ENCODE results near the gene SPECC1L.
"Not testable (repeated sequence)": the region's sequence is repeated elsewhere in the genome, so short reads cannot be mapped to it uniquely, and the experiment has no call there.

SPECC1L gene

DNA sequence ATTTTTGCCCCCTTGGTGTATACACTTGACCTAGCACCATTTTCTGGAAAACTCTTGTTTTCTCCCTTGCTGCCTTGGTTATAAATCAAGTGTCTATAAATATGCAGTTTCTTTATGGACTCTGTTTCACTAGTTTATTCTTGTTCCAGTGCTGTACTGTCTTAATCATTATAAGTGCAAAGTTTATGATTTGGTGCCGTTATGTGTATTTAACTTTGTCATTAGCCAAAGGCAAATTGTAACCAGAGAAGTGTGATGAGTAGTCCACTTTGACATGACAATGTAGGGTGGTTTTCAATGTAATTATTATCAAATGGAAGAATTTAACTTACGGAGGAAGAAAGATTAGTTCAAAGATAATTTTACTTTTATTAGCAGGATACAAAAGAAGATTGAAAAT lies 40.3 kb downstream of the SPECC1L start:
- intact Hi-C loops (cut with DNase I): no loop called here
- no peak for DNase-seq

DNA sequence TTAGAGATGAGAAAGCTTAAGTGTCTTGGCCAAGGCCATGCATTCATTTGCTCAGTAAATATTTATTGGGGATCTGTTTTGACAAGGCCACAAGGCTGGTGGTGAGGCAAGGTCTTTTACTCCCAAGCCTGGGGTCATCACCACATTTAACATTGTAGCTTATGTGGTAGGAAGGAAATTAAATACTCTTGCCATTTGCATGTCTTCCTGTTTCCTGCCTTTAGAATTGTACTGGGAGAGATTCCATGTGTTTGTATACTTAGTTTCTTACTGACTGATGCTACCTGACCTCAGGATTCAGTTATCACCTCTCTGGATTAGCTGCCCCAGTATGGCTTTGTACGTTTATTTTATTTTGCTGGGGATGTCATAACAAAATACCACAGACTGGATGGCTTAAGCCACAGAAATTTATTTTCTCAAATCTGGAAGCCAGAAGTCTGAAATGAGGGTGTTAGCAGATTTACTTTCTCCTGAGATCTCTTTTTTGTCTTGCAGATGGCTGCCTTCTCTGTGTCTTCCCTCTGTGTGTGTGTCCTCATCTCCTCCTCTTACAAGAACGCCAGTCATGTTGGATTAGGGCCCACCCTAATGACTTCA lies 44.8 kb downstream of the SPECC1L start:
- intact Hi-C loops (cut with DNase I): no loop called here
- no peak for DNase-seq

DNA sequence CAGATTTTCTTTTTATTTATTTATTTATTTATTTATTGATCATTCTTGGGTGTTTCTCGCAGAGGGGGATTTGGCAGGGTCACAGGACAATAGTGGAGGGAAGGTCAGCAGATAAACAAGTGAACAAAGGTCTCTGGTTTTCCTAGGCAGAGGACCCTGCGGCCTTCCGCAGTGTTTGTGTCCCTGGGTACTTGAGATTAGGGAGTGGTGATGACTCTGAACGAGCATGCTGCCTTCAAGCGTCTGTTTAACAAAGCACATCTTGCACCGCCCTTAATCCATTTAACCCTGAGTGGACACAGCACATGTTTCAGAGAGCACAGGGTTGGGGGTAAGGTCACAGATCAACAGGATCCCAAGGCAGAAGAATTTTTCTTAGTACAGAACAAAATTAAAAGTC lies 45.6 kb downstream of the SPECC1L start:
- DNase-seq; intact Hi-C loops (cut with DNase I): not testable (repeated sequence)

DNA sequence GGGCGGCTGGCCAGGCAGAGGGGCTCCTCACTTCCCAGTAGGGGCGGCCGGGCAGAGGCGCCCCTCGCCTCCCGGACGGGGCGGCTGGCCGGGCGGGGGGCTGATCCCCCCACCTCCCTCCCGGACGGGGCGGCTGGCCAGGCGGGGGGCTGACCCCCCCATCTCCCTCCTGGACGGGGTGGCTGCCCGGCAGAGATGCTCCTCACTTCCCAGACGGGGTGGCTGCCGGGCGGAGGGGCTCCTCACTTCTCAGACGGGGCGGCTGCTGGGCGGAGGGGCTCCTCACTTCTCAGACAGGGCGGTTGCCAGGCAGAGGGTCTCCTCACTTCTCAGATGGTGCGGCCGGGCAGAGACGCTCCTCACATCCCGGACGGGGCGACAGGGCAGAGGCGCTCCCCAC lies 46.9 kb downstream of the SPECC1L start:
- DNase-seq; intact Hi-C loops (cut with DNase I): not testable (repeated sequence)

DNA sequence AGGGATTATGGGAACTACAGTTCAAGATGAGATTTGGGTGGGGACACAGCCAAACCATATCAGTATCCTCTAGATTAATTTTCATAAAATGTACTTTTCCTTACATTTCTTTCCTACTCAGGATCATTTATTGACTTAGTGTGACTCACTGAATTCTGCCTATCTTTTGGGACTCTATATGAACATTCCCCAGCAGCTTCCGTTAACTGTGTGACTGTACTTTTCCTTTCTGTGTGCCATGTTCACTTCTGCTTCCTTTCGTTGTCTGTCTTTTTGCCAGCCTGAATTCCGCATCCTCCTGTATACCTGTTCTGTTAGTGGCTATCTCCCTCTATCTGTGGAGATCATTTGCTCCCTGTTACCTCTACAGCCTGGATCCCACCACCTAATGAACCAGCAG lies 48.8 kb downstream of the SPECC1L start:
- DNase-seq: no peak
- intact Hi-C loops (cut with DNase I): no loop called here

DNA sequence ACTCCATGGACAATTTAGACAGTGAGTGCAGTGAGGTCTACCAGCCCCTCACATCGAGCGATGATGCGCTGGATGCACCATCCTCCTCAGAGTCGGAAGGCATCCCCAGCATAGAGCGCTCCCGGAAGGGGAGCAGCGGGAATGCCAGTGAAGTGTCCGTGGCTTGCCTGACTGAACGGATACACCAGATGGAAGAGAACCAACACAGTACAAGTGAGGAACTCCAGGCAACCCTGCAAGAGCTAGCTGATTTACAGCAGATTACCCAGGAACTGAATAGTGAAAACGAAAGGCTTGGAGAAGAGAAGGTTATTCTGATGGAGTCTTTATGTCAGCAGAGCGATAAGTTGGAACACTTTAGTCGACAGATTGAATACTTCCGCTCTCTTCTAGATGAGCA lies 51.4 kb downstream of the SPECC1L start:
- DNase-seq: no peak
- intact Hi-C loops (cut with DNase I): loop anchor here (10.0 kb wide), 1 partner anchor 203 kb away; no protein-coding TSS in a partner anchor

DNA sequence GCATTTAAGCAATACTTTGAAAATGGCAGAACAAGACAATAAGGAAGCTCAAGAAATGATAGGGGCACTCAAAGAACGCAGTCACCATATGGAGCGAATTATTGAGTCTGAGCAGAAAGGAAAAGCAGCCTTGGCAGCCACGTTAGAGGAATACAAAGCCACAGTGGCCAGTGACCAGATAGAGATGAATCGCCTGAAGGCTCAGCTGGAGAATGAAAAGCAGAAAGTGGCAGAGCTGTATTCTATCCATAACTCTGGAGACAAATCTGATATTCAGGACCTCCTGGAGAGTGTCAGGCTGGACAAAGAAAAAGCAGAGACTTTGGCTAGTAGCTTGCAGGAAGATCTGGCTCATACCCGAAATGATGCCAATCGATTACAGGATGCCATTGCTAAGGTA lies 51.9 kb downstream of the SPECC1L start:
- no peak for DNase-seq
- intact Hi-C loops (cut with DNase I): loop anchor here (10.0 kb wide), 1 partner anchor 202 kb away; no protein-coding TSS in a partner anchor

DNA sequence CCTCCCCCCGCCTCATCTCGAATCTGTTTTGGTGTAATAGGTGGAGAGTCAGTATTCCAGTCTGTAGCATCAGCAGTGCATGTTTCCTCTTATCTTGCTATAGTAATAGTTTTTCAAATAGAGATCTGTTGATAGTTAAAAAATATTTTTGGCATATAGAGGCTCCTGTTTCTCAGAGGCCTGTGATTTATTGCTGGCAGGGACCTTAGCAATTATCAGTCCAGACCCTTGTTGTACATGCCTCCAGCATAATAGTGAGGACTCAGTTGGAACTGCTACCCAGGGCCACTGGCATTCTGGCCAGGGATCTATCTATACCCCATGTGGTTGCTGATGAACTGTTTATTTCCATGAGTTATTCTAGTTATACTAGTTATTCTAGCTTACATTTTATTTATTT lies 52.6 kb downstream of the SPECC1L start:
- no peak for DNase-seq
- intact Hi-C loops (cut with DNase I): loop anchor here (10.0 kb wide), 1 partner anchor 202 kb away; no protein-coding TSS in a partner anchor

DNA sequence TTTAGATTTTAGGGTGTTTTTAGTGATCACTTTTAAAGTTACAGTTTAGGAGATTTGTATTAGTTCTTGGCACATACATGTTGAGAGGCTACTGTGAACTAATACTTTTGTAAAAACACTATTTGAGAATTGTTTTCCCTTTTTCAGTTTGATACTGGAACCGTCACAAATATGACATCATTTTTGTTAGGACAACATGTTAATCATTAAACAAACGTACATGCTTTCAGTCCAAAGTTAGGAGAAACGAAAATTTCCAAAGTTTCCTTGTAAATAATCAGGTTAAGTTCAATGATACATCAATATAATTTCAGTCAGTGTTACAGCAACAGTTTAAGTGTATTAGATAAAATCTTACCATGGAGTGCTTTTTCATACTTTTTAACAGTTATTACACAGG lies 53.1 kb downstream of the SPECC1L start:
- DNase-seq: no peak
- intact Hi-C loops (cut with DNase I): loop anchor here (10.0 kb wide), 1 partner anchor 201 kb away; no protein-coding TSS in a partner anchor

DNA sequence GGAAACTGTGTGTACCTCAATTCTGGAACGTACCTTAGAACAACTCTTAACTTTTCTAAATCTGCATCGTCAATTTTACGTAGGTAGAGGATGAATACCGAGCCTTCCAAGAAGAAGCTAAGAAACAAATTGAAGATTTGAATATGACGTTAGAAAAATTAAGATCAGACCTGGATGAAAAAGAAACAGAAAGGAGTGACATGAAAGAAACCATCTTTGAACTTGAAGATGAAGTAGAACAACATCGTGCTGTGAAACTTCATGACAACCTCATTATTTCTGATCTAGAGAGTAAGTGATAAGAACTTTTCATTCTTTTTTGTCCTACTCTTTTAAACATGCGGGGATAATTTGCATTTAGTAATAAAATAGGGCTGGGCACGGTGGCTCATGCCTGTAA lies 53.5 kb downstream of the SPECC1L start:
- no peak for DNase-seq
- intact Hi-C loops (cut with DNase I): loop anchor here (10.0 kb wide), 1 partner anchor 201 kb away; no protein-coding TSS in a partner anchor

DNA sequence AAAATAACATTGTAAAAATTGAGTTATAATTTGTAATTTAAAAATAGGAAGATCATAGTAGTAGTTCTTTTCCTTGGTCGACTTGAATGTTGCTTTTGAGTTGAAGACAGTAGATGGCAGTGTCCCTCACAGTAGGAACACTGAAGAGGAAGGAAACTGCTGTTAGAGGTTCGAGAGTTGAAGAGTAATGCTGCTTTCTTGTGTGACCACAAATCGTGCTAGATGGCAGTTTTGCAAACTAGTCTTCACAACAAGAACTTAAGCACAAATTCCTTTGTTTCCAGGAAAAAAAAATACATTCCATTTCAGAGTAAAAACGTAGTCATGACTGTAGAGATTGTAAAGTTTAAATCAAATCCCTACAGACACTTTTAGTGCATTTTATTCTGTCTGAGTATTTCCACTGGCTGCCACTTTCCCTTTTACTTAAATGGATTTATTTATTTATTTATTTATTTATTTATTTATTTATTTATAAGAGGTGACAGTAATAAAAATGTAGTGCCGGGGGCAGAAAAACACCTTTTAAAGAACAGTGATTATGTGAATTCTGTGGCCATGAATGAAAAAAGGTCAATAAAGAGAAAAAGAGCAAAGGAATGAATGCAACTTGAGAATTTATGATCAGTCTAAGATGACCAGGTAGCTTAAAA lies 54.6 kb downstream of the SPECC1L start:
- intact Hi-C loops (cut with DNase I): loop anchor here (10.0 kb wide), 1 partner anchor 200 kb away; no protein-coding TSS in a partner anchor
- DNase-seq: peak in 13 of 42 donors; percentile 15 to 65 (median 27)

DNA sequence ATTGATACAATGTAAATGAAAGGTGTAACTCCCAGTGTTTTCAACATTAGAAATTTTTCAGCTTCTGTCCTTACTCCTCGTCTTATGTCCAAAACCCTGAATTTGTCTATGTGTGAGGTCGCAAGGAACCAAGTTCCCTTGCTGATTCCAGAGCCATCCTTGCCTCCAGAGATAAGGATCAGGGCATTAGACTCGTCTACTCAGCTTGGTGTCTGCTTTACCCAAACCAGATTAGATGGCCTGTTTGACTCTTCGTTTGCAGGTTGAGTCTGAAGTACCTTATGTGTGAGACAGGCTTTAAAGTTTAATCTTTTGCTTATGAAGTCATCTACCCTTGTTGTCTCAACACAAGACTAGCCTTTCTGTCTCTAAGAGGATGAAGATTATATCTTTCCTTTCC lies 55.6 kb downstream of the SPECC1L start:
- intact Hi-C loops (cut with DNase I): loop anchor here (10.0 kb wide), 1 partner anchor 199 kb away; no protein-coding TSS in a partner anchor
- no peak for DNase-seq

DNA sequence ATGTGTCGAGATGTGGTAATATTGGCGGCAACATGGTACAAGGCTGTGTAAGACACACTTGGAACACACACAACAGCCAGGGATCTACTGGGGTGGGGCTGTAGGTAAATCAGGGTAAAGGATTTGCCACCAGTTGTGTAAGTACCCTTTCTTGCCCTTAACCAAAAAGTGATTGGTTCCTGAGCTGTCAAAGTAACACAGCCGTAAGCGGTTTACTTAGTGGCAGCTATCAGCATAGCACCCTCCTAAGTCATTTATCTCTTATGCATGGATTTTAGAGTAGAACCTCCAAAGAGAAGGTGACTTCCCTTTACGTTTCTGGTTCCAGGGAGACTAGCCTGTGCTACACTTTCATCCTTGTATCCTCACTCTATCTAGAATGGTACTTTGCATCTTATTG lies 57.2 kb downstream of the SPECC1L start:
- intact Hi-C loops (cut with DNase I): loop anchor here (10.0 kb wide), 1 partner anchor 197 kb away; no protein-coding TSS in a partner anchor
- DNase-seq: no peak

DNA sequence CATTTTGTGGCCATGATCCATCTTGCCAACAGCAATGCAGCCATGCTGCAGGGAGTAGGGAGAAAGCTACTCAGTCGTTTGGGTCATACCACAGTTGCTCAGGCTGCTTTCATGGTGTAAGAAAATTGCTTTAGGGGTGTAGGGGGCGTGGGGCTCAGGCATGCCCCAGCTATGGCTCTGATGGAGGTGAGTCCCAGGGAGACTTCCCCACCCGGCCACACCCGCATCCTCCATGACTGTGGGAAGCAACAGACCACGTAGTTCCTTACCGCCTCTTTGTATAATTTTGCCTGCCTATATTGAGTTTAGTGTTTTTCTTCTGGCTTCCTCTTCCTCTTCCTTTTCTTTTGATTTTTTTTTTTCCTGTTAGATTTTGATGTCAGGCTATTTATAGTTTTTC lies 58.8 kb downstream of the SPECC1L start:
- DNase-seq: no peak
- intact Hi-C loops (cut with DNase I): loop anchor here (10.0 kb wide), 1 partner anchor 195 kb away; no protein-coding TSS in a partner anchor

DNA sequence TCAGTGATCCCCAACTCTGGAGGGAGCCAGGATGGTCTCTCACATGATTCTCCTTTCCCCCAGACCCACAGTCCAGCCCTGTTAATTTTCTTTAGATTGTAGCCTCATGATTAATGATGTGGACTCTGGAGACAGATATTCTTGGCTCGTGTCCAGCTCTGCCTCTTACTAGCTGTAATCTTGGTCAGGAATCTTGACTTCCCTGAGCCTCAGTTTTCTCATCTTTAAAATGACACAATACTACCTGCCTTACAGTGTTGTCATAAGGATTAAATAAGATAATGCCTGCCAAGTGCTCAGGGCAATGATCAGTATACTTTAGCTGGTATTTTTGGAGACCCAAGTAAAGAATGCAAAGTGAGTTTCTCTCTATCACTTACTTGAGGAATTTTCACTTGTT lies 60.0 kb downstream of the SPECC1L start:
- intact Hi-C loops (cut with DNase I): no loop called here
- no peak for DNase-seq

DNA sequence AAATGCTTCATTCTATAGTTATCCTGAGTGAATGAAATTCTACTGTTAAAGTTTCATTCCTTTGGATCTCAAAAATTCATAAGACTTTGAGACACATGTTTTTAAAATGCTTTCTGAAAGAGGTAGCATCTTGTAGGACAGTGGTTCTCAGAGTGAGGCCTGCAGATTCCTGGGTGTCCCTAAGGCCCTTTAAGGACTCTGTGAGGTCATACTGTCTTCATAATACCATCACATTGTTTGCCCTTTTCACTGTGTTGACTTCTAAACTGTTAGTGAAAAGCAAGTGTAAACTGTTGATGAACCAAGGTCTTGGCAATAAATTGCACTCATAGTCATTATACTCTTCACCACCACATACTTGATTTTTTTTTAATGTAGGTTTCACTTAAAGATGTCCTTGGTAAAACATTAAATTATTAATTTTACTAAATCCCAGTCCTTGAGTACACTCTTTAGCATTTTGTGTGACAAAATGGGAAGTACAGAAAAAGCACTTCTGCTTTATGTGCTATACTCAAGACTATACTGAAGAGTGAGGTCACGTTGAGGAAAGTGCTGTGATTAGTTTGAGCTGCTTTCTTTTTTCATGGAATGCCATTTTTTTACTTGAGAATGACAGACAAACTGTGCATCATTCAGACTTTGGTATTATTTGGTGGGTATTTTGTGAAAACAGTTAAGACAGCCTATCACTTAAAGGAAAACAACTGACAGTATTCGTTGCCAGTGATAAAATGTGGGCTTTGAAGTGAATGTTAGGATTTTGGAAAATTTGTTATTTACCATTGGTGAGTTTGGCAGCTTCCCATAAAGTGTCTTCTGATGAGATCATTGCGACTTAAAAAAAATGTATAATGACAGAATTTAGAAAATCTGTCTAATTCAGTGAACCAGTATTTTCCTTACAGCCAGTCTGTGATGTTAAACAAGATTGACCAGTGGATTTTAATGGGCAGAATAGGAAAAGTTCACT lies 61.1 kb downstream of the SPECC1L start:
- no peak for DNase-seq
- intact Hi-C loops (cut with DNase I): no loop called here

DNA sequence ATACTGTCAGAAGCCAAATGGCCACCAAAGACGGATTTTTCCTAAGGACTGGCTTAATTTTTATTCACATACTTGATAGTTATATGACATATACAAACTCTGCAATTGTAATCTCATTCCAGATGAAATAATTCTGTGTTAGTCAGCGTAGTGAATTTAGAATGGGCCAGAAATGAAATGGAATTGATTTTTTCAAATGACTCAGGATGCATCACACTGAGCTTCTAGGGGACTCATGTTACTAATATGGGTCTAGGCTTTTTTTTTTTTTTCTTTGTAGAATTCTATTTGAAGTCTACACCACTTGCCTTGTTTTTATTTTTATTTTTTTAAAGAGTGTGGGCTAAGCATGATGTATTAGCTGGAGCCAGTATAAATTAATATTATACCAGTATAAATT lies 62.7 kb downstream of the SPECC1L start:
- intact Hi-C loops (cut with DNase I): no loop called here
- no peak for DNase-seq

DNA sequence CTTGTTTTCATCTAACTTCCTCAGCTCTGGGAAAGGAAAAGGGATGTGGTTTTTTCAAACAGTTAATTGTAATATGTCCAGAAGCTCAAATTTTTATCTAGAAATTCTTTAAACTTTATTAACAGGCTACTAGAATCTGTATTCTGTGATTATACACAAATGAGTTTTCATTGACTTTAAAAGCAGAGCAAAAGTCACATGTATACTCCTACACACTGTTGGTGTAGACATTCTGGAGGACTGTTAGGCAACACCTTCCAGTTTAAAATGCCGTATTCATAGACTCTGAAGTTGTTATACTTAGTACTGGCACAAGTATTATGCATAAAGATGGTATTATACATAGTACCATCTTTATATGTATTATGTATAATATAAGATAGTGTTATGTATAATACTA lies 64.9 kb downstream of the SPECC1L start:
- intact Hi-C loops (cut with DNase I): no loop called here
- no peak for DNase-seq

DNA sequence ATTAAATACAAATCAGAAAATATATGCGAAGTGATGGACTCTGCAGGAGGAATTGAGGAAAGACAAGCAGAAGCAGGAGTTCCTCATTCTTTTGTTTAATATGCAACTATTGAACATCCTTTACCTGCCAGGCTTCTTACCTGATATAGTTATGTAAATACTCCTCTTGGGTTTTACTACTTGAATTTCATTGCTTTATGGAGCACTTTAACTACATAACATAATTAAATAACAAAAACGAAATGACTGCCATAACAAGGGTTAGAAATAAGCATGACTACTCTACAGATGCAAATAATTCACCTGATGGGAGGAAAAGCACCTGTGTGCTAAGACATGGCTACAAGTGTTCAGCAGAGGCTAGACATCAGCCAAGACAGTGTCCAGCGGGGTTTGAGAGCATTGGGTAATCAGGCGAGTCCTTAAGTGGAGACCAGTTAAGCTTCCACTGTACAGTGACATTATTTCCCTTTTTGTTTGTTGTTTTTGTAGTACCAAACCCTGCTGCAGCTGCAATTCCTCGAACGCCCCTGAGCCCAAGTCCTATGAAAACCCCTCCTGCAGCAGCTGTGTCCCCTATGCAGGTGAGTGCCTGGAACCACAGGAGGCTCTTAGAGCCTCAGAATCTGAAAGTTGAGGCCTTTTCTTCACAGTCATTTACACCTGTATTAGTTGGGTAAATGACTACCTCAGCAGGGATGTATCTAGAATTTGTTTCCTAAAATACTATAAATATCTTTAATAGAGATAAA lies 67.4 kb downstream of the SPECC1L start:
- intact Hi-C loops (cut with DNase I): no loop called here
- no peak for DNase-seq
